ENCODE data around the gene CAMK2B.

- no peak for TF ChIP-seq CTCF (optimal IDR thresholded peaks at IDR 0.05 in 1 of 3, IDR thresholded peaks at IDR 0.05 in 1 of 3, conservative IDR thresholded peaks at IDR 0.05 in 1 of 3; ENCODE audit: extremely low read depth in 1 of 3, insufficient read depth in 2 of 3, low read length in 3 of 3)
- no peak for TF ChIP-seq EZH2 (IDR thresholded peaks at IDR 0.05; ENCODE audit: low read length)
These were observed 87.2 kb downstream of the CAMK2B start for GRCh38 chr7:44238116-44238695.
